Measurements from ENCODE around the gene POLE. TPM values are rescaled to one million over a fixed set of nuclear protein-coding genes. Genes with fewer than 3 reads are reported as not detected.

POLE gene
- total RNA-seq, 2 donors from 2014 or later: 41.3 to 45.7 TPM

DNA sequence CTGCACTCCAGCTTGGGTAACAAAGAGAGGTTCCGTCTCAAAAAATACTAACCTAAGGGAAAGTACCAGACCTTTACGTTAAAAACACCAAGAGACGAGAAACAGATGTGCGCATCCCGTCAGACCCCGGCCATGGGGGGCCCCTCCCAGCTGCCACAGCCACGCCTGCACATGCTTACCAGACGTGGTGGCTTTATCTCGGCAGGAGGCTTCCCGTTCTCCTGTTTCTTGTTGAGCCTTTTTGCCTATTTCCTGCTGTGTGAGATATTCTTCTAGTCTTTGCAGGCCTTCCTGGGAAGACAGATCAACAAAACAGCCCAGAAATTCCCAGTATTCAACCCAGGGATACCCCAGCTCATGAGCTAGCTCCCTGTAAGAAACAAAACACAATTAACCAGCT, 47.1 kb upstream of the POLE start:
- DNase-seq (ENCODE audit: low spot score): no peak
- H3K27me3 ChIP-seq (replicated peaks; ENCODE audit: insufficient read depth): no peaks in the 10 kb centered on the region
- H3K36me3 ChIP-seq: peaks cover 90% of the 10 kb centered on the region
- H3K4me1 ChIP-seq (ENCODE audit: control insufficient read depth in 1 of 2, low read depth in 2 of 2): no peaks in the 10 kb centered on the region
- no peak for TF ChIP-seq CTCF (IDR thresholded peaks at IDR 0.05)
- ATAC-seq (ENCODE audit: insufficient number of reproducible peaks, low FRiP score, low read depth): no peak
- no peak overlapping the region for H3K27ac ChIP-seq
- no peak overlapping the region for H3K4me3 ChIP-seq
- no peaks in the 10 kb centered on the region for H3K9me3 ChIP-seq

- no peak for TF ChIP-seq CTCF (IDR thresholded peaks at IDR 0.05)
- H3K4me3 ChIP-seq: no peak overlapping the region
- H3K27ac ChIP-seq: no peak overlapping the region
- H3K9me3 ChIP-seq: no peaks in the 10 kb centered on the region
- ATAC-seq (ENCODE audit: insufficient number of reproducible peaks, low FRiP score, low read depth) (no peak), DNase-seq (ENCODE audit: low spot score) (no peak)
- H3K36me3 ChIP-seq: peaks cover 87% of the 10 kb centered on the region
- H3K4me1 ChIP-seq (ENCODE audit: control insufficient read depth in 1 of 2, low read depth in 2 of 2): no peaks in the 10 kb centered on the region
- H3K27me3 ChIP-seq (replicated peaks; ENCODE audit: insufficient read depth): no peaks in the 10 kb centered on the region
Observed at GRCh38 chr12:132731574-132731973, 44.4 kb upstream of the POLE start.

DNA sequence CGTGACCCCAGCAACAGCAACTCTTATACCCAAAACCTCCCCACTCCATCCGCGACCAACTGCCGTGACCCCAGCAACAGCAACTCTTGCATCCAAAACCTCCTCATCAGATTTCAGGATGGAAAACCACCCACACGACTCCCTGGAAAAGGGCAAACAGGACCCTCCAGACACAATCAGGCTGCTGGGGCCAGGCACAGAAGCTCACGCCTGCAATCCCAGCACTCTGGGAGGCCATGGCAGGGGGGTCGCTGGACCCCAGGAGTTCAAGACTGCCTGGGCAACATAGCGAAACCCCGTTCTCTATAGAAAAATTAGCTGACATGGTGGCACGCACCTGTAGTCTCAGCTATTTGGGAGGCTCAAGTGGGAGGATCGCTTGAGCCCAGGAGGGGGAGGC, 43.2 kb upstream of the POLE start:
- H3K9me3 ChIP-seq: no peaks in the 10 kb centered on the region
- H3K27ac ChIP-seq: no peak overlapping the region
- H3K36me3 ChIP-seq: peaks cover 85% of the 10 kb centered on the region
- no peaks in the 10 kb centered on the region for H3K27me3 ChIP-seq (replicated peaks; ENCODE audit: insufficient read depth)
- no peak for DNase-seq (ENCODE audit: low spot score)
- H3K4me3 ChIP-seq: no peak overlapping the region
- ATAC-seq (ENCODE audit: insufficient number of reproducible peaks, low FRiP score, low read depth): no peak
- no peaks in the 10 kb centered on the region for H3K4me1 ChIP-seq (ENCODE audit: control insufficient read depth in 1 of 2, low read depth in 2 of 2)
- TF ChIP-seq CTCF (IDR thresholded peaks at IDR 0.05): no peak

DNA sequence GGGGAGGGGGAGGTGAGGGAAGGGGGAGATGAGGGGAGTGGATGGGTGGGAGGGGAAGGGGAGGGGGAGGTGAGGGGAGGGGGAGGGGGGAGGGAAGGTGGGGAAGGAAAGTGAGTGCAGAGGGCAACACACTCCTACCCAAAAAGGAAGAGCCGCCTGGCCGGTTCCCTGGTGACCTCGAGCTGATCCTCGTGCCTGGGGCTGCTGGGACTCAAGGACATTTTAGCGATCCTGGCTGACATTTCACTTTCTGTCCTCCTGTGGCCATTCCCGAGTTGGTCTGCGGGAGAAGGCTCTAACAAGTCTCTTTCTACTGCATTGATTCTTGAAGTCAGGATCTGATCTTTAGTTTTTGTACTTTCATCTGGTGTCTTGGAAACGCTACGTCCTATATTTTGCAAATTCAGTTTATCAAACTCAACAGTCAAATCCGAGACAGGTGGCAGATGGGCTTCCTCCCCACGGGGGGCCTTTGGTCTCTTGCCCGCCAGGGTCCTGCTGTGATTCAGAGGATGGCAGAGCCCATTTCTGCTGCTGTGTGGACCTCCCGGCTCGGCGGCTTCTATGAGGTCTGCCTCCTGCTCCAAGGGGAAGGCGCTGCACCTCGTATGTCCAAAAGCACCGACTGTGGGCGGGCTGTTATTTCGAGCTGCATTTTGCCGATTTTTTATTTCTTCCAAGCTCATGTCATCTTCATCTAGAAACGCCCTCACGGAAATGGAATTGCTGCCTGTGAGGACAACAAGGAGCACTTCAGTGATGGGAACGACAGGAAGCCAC, 42.6 kb upstream of the POLE start:
- TF ChIP-seq CTCF (IDR thresholded peaks at IDR 0.05): no peak
- no peaks in the 10 kb centered on the region for H3K9me3 ChIP-seq
- ATAC-seq (ENCODE audit: insufficient number of reproducible peaks, low FRiP score, low read depth) (no peak), DNase-seq (ENCODE audit: low spot score) (no peak)
- no peak overlapping the region for H3K27ac ChIP-seq
- no peak overlapping the region for H3K4me3 ChIP-seq
- H3K27me3 ChIP-seq (replicated peaks; ENCODE audit: insufficient read depth): no peaks in the 10 kb centered on the region
- H3K4me1 ChIP-seq (ENCODE audit: control insufficient read depth in 1 of 2, low read depth in 2 of 2): no peaks in the 10 kb centered on the region
- H3K36me3 ChIP-seq: peaks cover 85% of the 10 kb centered on the region

DNA sequence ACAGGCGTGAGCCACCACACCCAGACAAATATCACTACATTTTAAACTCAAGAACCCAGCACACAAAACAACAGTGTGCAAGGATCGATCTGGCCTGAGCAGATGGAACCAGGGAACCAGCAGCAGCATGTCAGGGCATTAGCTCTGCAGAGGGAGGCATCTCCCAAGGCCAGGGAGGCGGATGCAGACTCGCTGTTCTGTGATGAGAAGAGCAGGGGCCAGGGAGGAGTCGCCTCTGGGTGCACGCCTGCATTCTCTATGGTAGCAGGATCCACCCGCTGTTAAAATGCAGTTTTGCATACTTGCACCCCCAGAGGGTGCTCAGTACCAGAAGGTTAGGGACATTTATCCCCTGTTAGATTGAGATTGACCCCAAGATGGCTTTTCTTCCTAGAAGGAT, 41.4 kb upstream of the POLE start:
- no peaks in the 10 kb centered on the region for H3K9me3 ChIP-seq
- H3K4me3 ChIP-seq: no peak overlapping the region
- no peak overlapping the region for H3K27ac ChIP-seq
- H3K27me3 ChIP-seq (replicated peaks; ENCODE audit: insufficient read depth): no peaks in the 10 kb centered on the region
- H3K4me1 ChIP-seq (ENCODE audit: control insufficient read depth in 1 of 2, low read depth in 2 of 2): no peaks in the 10 kb centered on the region
- peaks cover 84% of the 10 kb centered on the region for H3K36me3 ChIP-seq
- TF ChIP-seq CTCF (IDR thresholded peaks at IDR 0.05): no peak
- no peak for DNase-seq (ENCODE audit: low spot score)
- no peak for ATAC-seq (ENCODE audit: insufficient number of reproducible peaks, low FRiP score, low read depth)

All from thoracic aorta (tissue), 2 donors.